RWPE2 (cell line): ENCODE data around the gene DHDDS.

Experiments
- ATAC-seq: fragments of 200-7000 bp; cut with Tn5 transposase; 3 replicates; pipeline ENCODE4 v1.9.1; 2021; ENCODE audit warnings: low read depth
- DNase-seq: peaks from one replicate; pipeline ENCODE4 v3.0.0-alpha.2; 2020; ENCODE audit warnings: low spot score
- H3K27ac ChIP-seq: fragments of 450-650 bp; 2 replicates; pipeline ENCODE4 v1.5.1; 2017; ENCODE audit warnings: mild to moderate bottlenecking; ENCODE audit not compliant: poor library complexity, severe bottlenecking
- H3K27me3 ChIP-seq: fragments of 250-450 bp; sonication (Bioruptor Pico); 2 replicates; pipeline ENCODE4 v1.5.1; 2021; ENCODE audit warnings: mild to moderate bottlenecking, moderate library complexity; ENCODE audit not compliant: insufficient read depth, poor library complexity, severe bottlenecking
- H3K36me3 ChIP-seq: fragments of 250-450 bp; sonication (Bioruptor Pico); 2 replicates; pipeline ENCODE4 v1.5.1; 2020; ENCODE audit warnings: low read depth, mild to moderate bottlenecking, moderate library complexity
- H3K4me1 ChIP-seq: fragments of 250-450 bp; sonication (Bioruptor Pico); 2 replicates; pipeline ENCODE4 v1.5.1; 2021; ENCODE audit warnings: mild to moderate bottlenecking, moderate library complexity; ENCODE audit not compliant: insufficient read depth, poor library complexity, severe bottlenecking
- H3K4me3 ChIP-seq: fragments of 250-450 bp; sonication (Bioruptor Pico); 2 replicates; pipeline ENCODE4 v1.5.1; 2021; ENCODE audit warnings: mild to moderate bottlenecking, moderate library complexity; ENCODE audit not compliant: severe bottlenecking
- H3K9me3 ChIP-seq: fragments of 250-450 bp; sonication (Bioruptor Pico); 2 replicates; pipeline ENCODE4 v1.5.1; 2021; ENCODE audit warnings: mild to moderate bottlenecking, moderate library complexity; ENCODE audit not compliant: severe bottlenecking
- TF ChIP-seq, protein P1 (sequence below): fragments of 450-650 bp; IDR thresholded peaks from one replicate; pipeline ENCODE4 v1.5.1; 2017; ENCODE audit warnings: mild to moderate bottlenecking, moderate library complexity; ENCODE audit not compliant: poor library complexity, severe bottlenecking

DHDDS gene

DNA sequence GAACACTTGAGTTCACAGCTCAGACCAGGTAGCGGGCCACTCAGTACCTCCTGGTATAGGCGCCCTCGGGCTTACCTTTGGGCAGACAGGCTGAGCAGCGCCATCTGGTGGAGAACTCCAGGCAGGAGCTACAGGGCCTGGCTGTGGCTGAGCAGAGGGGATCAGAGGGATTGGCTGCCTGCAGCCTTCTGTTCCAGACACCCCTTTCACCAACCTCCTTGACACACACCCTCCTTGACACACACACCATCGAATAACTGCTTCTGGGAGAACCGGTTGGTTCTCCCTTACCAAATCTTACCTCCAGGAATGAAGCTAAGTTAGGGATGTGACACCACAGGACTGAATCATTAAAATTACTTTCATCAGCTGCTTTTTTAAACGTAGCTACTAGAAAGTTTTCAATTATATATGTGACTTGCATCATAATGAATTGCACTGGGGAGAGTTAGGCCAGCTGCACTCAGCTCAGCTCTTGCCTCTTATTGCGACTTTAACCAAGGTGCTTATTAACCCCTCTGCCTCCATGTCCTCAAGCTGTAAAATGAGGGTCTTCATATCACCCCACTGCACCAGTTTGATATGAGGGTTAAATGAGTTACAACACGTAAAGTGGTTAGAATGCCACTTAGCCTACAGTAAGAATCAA, 14.9 kb upstream of the DHDDS start:
- Histone ChIP-seq H3K36me3 (no peaks in the 10 kb centered on the region), H3K4me1 (no peaks in the 10 kb centered on the region), H3K9me3 (no peaks in the 10 kb centered on the region), H3K27ac (no peak overlapping the region), H3K27me3 (peaks cover 26% of the 10 kb centered on the region), H3K4me3 (no peak overlapping the region)
- DNase-seq (peak; percentile 77), ATAC-seq (peak; percentile 97)
- TF ChIP-seq, protein P1, sequence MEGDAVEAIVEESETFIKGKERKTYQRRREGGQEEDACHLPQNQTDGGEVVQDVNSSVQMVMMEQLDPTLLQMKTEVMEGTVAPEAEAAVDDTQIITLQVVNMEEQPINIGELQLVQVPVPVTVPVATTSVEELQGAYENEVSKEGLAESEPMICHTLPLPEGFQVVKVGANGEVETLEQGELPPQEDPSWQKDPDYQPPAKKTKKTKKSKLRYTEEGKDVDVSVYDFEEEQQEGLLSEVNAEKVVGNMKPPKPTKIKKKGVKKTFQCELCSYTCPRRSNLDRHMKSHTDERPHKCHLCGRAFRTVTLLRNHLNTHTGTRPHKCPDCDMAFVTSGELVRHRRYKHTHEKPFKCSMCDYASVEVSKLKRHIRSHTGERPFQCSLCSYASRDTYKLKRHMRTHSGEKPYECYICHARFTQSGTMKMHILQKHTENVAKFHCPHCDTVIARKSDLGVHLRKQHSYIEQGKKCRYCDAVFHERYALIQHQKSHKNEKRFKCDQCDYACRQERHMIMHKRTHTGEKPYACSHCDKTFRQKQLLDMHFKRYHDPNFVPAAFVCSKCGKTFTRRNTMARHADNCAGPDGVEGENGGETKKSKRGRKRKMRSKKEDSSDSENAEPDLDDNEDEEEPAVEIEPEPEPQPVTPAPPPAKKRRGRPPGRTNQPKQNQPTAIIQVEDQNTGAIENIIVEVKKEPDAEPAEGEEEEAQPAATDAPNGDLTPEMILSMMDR = peak; percentile 86

DNA sequence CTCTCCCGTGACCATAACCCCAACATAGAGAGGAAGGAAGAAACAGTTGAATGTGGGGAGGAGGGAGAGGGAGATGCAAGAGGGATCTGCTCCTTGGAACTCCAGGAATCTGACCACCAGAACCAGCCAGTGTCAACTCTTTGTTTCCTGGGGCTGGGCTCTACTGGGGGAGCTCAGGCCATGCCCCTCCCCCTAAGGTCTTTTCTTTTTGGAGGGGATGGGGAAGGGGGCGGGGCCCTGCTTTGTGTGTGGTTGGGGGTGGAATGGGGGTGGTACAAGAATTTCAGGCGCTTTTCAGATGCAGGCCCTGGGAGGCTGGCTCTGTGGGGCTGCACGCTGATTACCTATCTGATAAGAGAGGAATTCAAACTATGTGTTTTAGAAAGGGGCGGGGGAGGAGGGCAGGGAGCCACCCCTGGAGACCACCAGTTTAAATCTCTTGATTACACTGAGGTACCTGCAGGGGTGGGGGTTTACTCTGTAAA, 13.2 kb upstream of the DHDDS start:
- DNase-seq = no peak
- Histone ChIP-seq H3K4me3 (no peak overlapping the region), H3K27ac (no peak overlapping the region), H3K4me1 (no peaks in the 10 kb centered on the region), H3K36me3 (no peaks in the 10 kb centered on the region), H3K27me3 (peaks cover 11% of the 10 kb centered on the region), H3K9me3 (no peaks in the 10 kb centered on the region)
- no peak for ATAC-seq
- TF ChIP-seq, protein P1 = no peak

DNA sequence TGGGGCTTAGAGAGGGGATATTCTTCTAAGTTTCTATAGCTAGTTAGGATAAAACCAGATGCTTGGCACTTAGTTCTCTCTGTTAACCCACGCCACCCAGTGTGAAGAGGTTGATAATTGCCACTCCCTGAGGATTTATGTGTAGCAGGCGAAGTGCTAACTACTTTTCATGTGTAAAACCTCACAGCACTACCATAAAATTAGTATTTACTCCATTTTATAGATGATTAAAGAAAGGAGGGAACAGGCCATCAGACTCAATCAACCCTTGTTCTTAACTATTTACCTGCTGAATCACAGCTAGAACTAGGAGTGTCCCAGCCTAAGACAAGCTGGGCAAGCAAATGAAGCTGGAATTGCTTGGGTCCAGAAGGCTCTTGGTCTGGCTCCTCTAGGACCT, 12.6 kb upstream of the DHDDS start:
- Histone ChIP-seq H3K36me3 (no peaks in the 10 kb centered on the region), H3K27ac (no peak overlapping the region), H3K4me3 (no peak overlapping the region), H3K4me1 (no peaks in the 10 kb centered on the region), H3K27me3 (peaks cover 5% of the 10 kb centered on the region), H3K9me3 (no peaks in the 10 kb centered on the region)
- TF ChIP-seq, protein P1 = no peak
- DNase-seq (no peak), ATAC-seq (no peak)

DNA sequence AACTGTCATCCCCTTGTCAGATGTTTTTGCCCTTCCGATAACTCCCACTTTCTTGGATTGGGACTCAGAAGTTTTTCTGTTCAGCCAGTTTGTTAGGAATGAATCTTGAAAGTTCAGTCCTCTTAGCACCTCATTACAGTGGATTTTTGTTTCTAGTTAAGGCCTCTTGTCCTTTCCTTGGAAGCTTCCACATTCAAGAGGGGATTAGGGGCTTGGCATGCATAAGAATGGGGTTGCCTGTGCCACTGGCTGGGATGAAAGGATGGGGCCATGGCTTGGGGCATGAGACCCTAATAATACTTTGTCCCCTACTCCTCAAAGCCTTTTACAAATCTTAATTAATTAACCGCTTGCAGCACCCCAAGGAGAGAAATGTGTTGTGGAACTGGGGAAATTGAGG, 2.4 kb upstream of the DHDDS start:
- Histone ChIP-seq H3K36me3 (peaks cover 12% of the 10 kb centered on the region), H3K27ac (no peak overlapping the region), H3K4me1 (peaks cover 5% of the 10 kb centered on the region), H3K9me3 (no peaks in the 10 kb centered on the region), H3K4me3 (no peak overlapping the region), H3K27me3 (no peaks in the 10 kb centered on the region)
- DNase-seq (no peak), ATAC-seq (no peak)
- TF ChIP-seq, protein P1 = no peak

DNA sequence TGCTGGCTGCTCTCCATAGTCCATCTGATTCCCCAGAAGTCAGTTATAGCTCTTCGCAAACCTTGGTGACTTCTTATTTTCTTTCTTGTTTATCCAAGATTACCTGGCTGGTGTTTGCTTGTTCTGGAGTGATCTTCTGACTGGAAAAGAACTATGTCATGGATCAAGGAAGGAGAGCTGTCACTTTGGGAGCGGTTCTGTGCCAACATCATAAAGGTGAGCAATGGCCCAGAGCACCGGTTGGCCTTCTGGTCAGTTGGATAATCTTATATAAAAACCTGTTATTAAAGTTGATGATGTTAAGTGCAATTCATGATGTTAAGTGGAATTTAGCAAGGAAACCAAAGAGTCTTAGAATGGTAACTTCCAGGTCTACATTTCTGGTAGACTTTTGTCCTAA, 672 bp downstream of the DHDDS start:
- Histone ChIP-seq H3K36me3 (peaks cover 32% of the 10 kb centered on the region), H3K4me1 (peaks cover 5% of the 10 kb centered on the region), H3K27ac (peak overlapping the region; percentile 30), H3K4me3 (peak overlapping the region; percentile 46), H3K27me3 (no peaks in the 10 kb centered on the region), H3K9me3 (no peaks in the 10 kb centered on the region)
- ATAC-seq (no peak), DNase-seq (no peak)
- TF ChIP-seq, protein P1 = no peak
